Nephron (organoid): ENCODE data around the gene PTPRN2.

Experiments used
- H3K27ac Mint-ChIP-seq, 3 experiments: 2 replicates each; pipeline ENCODE4 v1.8.0; 2020; ENCODE audit warnings: mixed read lengths in 3 of 3, mild to moderate bottlenecking in 2 of 3, moderate library complexity in 1 of 3
- H3K27me3 Mint-ChIP-seq: 2 replicates; pipeline ENCODE4 v1.8.0; 2021; ENCODE audit warnings: low read depth, mild to moderate bottlenecking, moderate library complexity, mixed read lengths
- H3K36me3 Mint-ChIP-seq: 2 replicates; pipeline ENCODE4 v1.8.0; 2020; ENCODE audit warnings: low read depth, mixed read lengths
- H3K4me1 Mint-ChIP-seq: 2 replicates; pipeline ENCODE4 v1.8.0; 2020; ENCODE audit warnings: mixed read lengths
- H3K4me3 Mint-ChIP-seq, 3 experiments: 2 replicates each; pipeline ENCODE4 v1.8.0; 2020; ENCODE audit warnings: mild to moderate bottlenecking in 3 of 3, mixed read lengths in 3 of 3, moderate library complexity in 2 of 3
- H3K9me3 Mint-ChIP-seq: 2 replicates; pipeline ENCODE4 v1.8.0; 2020; ENCODE audit warnings: mixed read lengths
- CTCF ChIP-seq, 3 experiments: fragments of 200-600 bp; sonication (generic); IDR thresholded peaks; one replicate each; pipeline ENCODE4 v1.5.0; 2021; ENCODE audit warnings: antibody characterized with exemption in 3 of 3; ENCODE audit not compliant: unreplicated experiment in 3 of 3

Gene PTPRN2

GRCh38 chr7:158586499-158587161, 993 bp downstream of the PTPRN2 start:
- TF ChIP-seq CTCF (IDR thresholded peaks at IDR 0.05; ENCODE audit: unreplicated experiment in 3 of 3), result no peak
- Mint-ChIP-seq H3K4me3 (peak overlapping the region in 1 of 3 experiments; percentile 78), H3K9me3 (peaks cover 5% of the 10 kb centered on the region), H3K4me1 (no peaks in the 10 kb centered on the region), H3K27me3 (peaks cover 75% of the 10 kb centered on the region), H3K27ac (no peak overlapping the region), H3K36me3 (no peaks in the 10 kb centered on the region)

DNA sequence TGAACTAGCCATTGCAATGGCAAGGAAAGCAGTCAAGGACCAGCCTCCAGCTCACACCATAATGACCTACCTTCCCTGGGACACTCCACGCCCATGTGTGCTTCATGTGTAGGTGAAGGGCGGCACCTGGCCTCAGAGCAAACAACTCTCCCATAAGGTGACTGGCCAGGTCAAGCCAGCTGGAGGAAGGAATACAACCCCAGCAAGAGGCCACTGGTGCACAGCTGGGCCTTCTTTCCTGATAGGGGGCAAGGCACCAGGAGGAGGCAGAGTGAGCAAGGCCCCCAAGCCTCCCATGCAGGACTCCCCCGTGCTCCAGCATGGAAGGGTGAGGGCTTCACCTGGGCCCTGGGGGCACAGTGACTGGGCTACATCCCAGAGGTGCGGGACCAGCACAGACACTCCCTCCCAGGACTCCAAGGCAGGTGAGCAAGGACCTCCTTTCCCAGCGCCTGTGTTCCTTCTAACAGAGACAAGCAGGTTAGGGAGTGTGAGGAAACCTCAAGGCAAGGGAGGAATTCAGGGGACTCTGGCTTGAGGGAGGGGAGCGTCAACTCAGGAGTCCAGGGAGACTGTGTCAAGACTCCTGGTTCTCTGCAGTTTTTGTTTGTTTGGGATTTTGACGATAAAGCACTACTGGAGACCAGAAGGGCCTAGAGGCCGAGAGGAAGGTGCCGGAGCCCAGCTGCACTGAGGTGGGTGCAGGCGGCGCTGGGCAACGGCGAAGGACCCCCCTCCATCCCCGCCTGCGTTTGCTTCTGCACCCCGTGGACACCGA, 1.7 kb downstream of the PTPRN2 start:
- no peak for TF ChIP-seq CTCF (IDR thresholded peaks at IDR 0.05; ENCODE audit: unreplicated experiment in 3 of 3)
- peak overlapping the region; percentile 72 to 82 (median 78) for H3K4me3 Mint-ChIP-seq
- H3K27me3 Mint-ChIP-seq, result peaks cover 75% of the 10 kb centered on the region
- no peaks in the 10 kb centered on the region for H3K4me1 Mint-ChIP-seq
- H3K27ac Mint-ChIP-seq, result no peak overlapping the region
- H3K9me3 Mint-ChIP-seq, result peaks cover 8% of the 10 kb centered on the region
- H3K36me3 Mint-ChIP-seq, result no peaks in the 10 kb centered on the region

DNA sequence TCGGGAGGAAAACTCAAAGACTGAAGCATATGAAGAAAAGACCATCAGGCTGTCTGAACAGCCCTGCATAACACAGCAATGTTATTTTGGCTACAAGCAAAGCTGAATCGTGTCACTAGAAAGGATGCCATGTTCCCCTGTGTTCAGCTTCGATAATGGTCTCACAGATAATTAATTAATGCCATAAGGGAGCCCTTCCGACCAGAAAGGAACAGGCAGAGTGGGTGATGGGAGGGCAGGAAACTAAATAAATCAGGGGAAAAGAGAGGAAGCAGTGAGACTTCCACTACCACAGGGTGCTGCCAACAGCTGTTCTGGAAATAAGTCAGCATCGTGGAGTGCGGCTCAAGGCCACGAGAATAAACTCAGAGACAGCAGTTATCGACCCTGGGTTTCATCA, 3.2 kb downstream of the PTPRN2 start:
- H3K36me3 Mint-ChIP-seq, result no peaks in the 10 kb centered on the region
- H3K27me3 Mint-ChIP-seq, result peaks cover 63% of the 10 kb centered on the region
- no peaks in the 10 kb centered on the region for H3K4me1 Mint-ChIP-seq
- no peak overlapping the region for H3K27ac Mint-ChIP-seq
- H3K4me3 Mint-ChIP-seq, result peak overlapping the region in 1 of 3 experiments; percentile 58
- TF ChIP-seq CTCF (IDR thresholded peaks at IDR 0.05; ENCODE audit: unreplicated experiment in 3 of 3), result no peak
- peaks cover 22% of the 10 kb centered on the region for H3K9me3 Mint-ChIP-seq

DNA sequence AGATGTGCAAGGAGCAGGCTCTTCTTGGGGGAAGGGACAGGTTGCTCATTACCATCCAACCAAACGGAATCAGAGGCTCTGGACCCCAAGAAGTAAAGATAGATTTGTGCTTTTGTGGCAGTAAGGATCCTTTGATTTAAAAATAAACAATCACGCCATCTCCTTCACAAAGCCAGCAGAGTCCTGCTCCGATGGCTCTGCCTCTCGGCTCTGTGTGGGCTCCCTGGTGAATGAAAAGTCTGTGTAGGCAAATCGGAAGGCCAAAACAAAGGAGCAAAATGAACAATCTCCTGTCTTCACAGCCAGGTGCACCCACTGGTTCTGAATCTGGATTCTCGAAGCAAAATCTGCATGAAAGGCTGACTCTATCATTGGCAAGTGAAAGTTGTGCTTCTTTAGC, 3.8 kb downstream of the PTPRN2 start:
- Mint-ChIP-seq H3K36me3 (no peaks in the 10 kb centered on the region), H3K27ac (no peak overlapping the region), H3K4me1 (no peaks in the 10 kb centered on the region), H3K27me3 (peaks cover 57% of the 10 kb centered on the region), H3K4me3 (peak overlapping the region in 1 of 3 experiments; percentile 24), H3K9me3 (peaks cover 22% of the 10 kb centered on the region)
- TF ChIP-seq CTCF (IDR thresholded peaks at IDR 0.05; ENCODE audit: unreplicated experiment in 3 of 3), result no peak

- Mint-ChIP-seq H3K27me3 (peaks cover 52% of the 10 kb centered on the region), H3K9me3 (peaks cover 24% of the 10 kb centered on the region), H3K4me3 (no peak overlapping the region), H3K4me1 (no peaks in the 10 kb centered on the region), H3K36me3 (no peaks in the 10 kb centered on the region), H3K27ac (no peak overlapping the region)
- TF ChIP-seq CTCF (IDR thresholded peaks at IDR 0.05; ENCODE audit: unreplicated experiment in 3 of 3), result no peak
These were observed 4.5 kb downstream of the PTPRN2 start for GRCh38 chr7:158583143-158583542.
